HG02943 (cell line): ENCODE measurements around the gene MICAL3.
"Not testable (repeated sequence)": the region's sequence is repeated elsewhere in the genome, so short reads cannot be mapped to it uniquely, and the experiment has no call there.

Experiments
- ATAC-seq: cut with Tn5 transposase; IDR thresholded peaks from one replicate; pipeline ENCODE4 v1.9.1; 2021; ENCODE audit warnings: mild to moderate bottlenecking, low read depth, moderate library complexity; ENCODE audit not compliant: unreplicated experiment

MICAL3 gene

GRCh38 chr22:17773606-17774205, 250.7 kb downstream of the MICAL3 start:
- no peak for ATAC-seq

- no peak for ATAC-seq
Observed at GRCh38 chr22:17772958-17773605, 251.3 kb downstream of the MICAL3 start.

GRCh38 chr22:17772249-17772957, 252.0 kb downstream of the MICAL3 start:
- ATAC-seq = no peak

GRCh38 chr22:17770180-17771077, 253.9 kb downstream of the MICAL3 start:
- no peak for ATAC-seq

- no peak for ATAC-seq
Observed at GRCh38 chr22:17769716-17770082, 254.7 kb downstream of the MICAL3 start.

- no peak for ATAC-seq
Observed at GRCh38 chr22:17769013-17769715, 255.2 kb downstream of the MICAL3 start.

GRCh38 chr22:17767233-17768065, 256.9 kb downstream of the MICAL3 start:
- ATAC-seq = peak; percentile 77

- ATAC-seq = not testable (repeated sequence)
Observed at GRCh38 chr22:17764852-17765251, 259.5 kb downstream of the MICAL3 start.

- ATAC-seq = no peak
Observed at GRCh38 chr22:17764036-17764435, 260.3 kb downstream of the MICAL3 start.

GRCh38 chr22:17763442-17763841, 260.9 kb downstream of the MICAL3 start:
- not testable (repeated sequence) for ATAC-seq

- ATAC-seq = no peak
Observed at GRCh38 chr22:17761138-17761488, 263.2 kb downstream of the MICAL3 start.

- ATAC-seq = no peak
Observed at GRCh38 chr22:17754233-17754925, 270.0 kb downstream of the MICAL3 start.

- no peak for ATAC-seq
Observed at GRCh38 chr22:17753401-17753989, 270.9 kb downstream of the MICAL3 start.

GRCh38 chr22:17751596-17751995, 272.8 kb downstream of the MICAL3 start:
- no peak for ATAC-seq

GRCh38 chr22:17749605-17750395, 274.6 kb downstream of the MICAL3 start:
- no peak for ATAC-seq

GRCh38 chr22:17748555-17749353, 275.6 kb downstream of the MICAL3 start:
- no peak for ATAC-seq

- ATAC-seq = no peak
Observed at GRCh38 chr22:17746916-17747315, 277.4 kb downstream of the MICAL3 start.
